ACC112 (cell line): ENCODE results near the gene LHX4.

Experiments used
- H2AFZ ChIP-seq: fragments of 200-600 bp; sonication (generic); one replicate; pipeline ENCODE4 v1.6.0; 2017; ENCODE audit warnings: antibody characterized with exemption, low read length; ENCODE audit not compliant: unreplicated experiment
- H3K27ac ChIP-seq: fragments of 200-600 bp; sonication (generic); 2 replicates; pipeline ENCODE4 v1.5.1; 2014; ENCODE audit warnings: low read depth, mild to moderate bottlenecking, antibody characterized with exemption, low read length, moderate library complexity
- H3K27me3 ChIP-seq: fragments of 200-600 bp; sonication (generic); 2 replicates; pipeline ENCODE4 v1.6.1; 2014; ENCODE audit warnings: mild to moderate bottlenecking, antibody characterized with exemption, low read length, moderate library complexity, mixed read lengths; ENCODE audit not compliant: insufficient read depth
- H3K36me3 ChIP-seq: fragments of 200-600 bp; sonication (generic); 2 replicates; pipeline ENCODE4 v1.6.1; 2016; ENCODE audit warnings: mild to moderate bottlenecking, antibody characterized with exemption, low read length, moderate library complexity, mixed read lengths; ENCODE audit not compliant: insufficient read depth
- H3K4me1 ChIP-seq: fragments of 200-600 bp; sonication (generic); one replicate; pipeline ENCODE4 v1.6.1; 2016; ENCODE audit warnings: low read length, mixed read lengths; ENCODE audit not compliant: insufficient read depth, unreplicated experiment, control insufficient read depth
- H3K4me3 ChIP-seq: fragments of 200-600 bp; sonication (generic); 2 replicates; pipeline ENCODE4 v1.5.1; 2014; ENCODE audit warnings: mild to moderate bottlenecking, low read depth, low read length
- H3K79me2 ChIP-seq: fragments of 200-600 bp; sonication (generic); one replicate; pipeline ENCODE4 v1.6.0; 2016; ENCODE audit warnings: low read length; ENCODE audit not compliant: control insufficient read depth, unreplicated experiment, insufficient read depth

Gene LHX4

DNA sequence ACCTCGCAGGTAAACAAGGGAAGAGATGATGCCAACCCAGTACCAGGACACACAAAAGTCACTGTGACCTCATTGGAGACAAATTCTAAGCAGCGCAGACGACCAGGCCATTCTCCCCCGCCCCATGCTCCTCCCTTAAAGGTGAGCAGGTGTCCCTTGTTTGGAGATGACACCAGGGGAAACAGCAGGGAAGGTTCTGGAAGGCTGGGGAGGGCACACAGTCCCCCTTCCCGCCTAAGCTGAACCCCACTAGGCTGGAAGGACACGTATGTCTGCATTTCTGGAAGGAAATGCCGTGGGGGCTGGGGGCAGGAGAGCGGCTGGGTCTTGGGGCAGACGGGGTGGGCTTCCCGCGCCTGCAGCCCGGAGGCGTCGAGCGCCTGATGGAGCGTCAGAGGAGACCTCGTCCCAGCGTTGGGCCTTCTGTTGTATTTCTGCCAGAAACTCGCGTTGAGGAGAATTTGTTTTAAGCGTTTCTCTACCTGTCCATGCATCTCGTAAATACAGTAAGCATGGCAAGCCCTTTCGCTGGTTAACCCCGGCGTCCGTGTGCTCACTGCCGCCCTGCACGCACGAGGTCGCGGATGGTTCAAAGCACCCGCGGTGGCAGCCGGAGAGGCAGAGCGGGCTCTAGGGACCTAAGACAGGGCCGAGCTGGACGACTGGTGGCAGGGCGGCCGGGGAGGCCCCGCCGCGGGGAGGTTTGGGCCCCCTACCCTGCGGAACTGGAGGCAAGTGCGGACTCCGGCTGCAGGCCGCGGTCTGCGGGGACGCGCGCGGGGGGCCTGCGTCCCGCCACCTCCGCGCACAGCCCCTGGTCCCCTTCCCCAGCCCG lies 1.2 kb upstream of the LHX4 start:
- peak overlapping the region; percentile 73 for H3K4me3 ChIP-seq
- no peaks in the 10 kb centered on the region for H3K36me3 ChIP-seq
- no peak overlapping the region for H3K27ac ChIP-seq
- peaks cover 93% of the 10 kb centered on the region for H3K27me3 ChIP-seq
- no peaks in the 10 kb centered on the region for H3K79me2 ChIP-seq
- H3K4me1 ChIP-seq: no peaks in the 10 kb centered on the region
- H2AFZ ChIP-seq: no peak overlapping the region

DNA sequence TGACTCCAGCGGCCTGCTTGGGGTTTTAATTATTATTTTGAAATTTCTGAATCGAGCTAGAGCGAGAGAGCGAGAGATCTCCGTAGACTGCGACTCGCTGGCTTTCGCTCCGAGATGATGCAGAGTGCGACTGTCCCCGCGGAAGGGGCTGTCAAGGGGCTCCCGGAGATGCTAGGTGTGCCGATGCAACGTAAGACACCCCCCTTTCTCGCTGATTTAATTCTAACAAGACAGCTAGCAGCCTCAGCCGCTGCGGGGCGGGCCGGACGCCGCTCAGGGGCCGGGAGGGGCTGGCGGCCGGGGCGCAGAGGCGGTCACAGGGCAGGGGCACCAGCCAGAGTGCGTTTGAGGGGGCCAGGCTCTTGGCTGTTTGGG lies 339 bp downstream of the LHX4 start:
- no peak overlapping the region for H3K27ac ChIP-seq
- H3K4me1 ChIP-seq: no peaks in the 10 kb centered on the region
- H2AFZ ChIP-seq: no peak overlapping the region
- peak overlapping the region; percentile 73 for H3K4me3 ChIP-seq
- H3K27me3 ChIP-seq: peaks cover 93% of the 10 kb centered on the region
- H3K36me3 ChIP-seq: no peaks in the 10 kb centered on the region
- H3K79me2 ChIP-seq: no peaks in the 10 kb centered on the region

DNA sequence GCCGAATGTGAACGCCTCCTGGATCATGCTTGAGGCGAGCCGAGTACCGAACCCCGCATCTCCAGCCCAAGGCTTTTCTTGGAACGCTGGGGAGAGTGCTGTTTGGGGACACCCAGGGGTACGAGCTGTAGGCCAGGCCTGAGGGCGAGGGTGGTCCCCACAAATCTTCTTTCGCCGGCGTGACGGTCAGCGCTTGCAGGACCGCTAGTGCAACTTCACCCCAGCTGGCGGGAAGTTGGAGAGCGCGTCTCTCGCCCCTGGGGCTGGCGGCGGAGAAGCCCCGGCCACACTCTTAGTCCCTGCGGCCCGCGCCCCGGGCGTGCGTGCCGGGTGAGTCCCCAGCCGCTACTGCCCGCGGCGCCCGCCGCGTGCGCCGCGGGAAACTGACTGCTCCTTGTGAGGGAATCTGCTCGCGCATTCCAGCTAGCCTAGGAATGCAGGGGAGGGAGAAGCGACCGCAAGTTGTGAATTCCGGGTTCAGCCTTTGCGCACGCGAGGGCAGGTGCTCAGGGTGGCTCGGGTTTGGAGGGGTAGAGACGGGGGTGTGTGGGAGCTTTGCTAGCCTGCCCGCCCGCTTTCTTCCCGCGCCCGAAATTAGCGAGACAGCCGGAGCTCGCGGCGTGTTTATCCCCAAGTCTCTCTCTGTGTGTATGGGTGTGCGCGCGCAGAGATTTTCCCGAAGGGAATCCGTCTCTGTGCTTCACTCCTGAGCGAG lies 884 bp downstream of the LHX4 start:
- Histone ChIP-seq H3K4me3 (peak overlapping the region; percentile 73), H2AFZ (no peak overlapping the region), H3K36me3 (no peaks in the 10 kb centered on the region), H3K79me2 (no peaks in the 10 kb centered on the region), H3K4me1 (no peaks in the 10 kb centered on the region), H3K27ac (no peak overlapping the region), H3K27me3 (peaks cover 93% of the 10 kb centered on the region)

DNA sequence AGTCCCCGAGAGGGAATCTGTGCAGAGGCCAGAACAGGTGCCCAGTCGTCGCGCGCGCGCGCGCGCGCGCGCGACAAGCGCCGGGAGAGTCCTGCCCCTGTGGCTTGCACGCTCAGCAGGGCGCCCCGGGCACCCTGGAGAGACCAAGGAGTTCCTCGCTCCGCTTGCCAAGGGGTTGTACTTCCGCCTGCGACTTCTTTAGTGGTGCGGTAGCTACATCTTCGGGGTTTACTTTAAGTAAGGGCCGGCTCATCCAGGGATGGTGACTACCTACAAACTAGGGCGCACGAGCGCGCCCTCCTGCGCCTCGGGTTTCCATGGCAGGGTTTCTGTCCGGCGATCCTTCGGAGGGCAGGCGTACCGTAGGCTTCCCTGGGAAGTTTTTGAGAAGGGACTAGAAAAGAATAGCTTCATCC lies 1.4 kb downstream of the LHX4 start:
- no peaks in the 10 kb centered on the region for H3K79me2 ChIP-seq
- no peak overlapping the region for H2AFZ ChIP-seq
- no peaks in the 10 kb centered on the region for H3K36me3 ChIP-seq
- no peak overlapping the region for H3K27ac ChIP-seq
- no peaks in the 10 kb centered on the region for H3K4me1 ChIP-seq
- H3K27me3 ChIP-seq: peaks cover 93% of the 10 kb centered on the region
- H3K4me3 ChIP-seq: peak overlapping the region; percentile 73

DNA sequence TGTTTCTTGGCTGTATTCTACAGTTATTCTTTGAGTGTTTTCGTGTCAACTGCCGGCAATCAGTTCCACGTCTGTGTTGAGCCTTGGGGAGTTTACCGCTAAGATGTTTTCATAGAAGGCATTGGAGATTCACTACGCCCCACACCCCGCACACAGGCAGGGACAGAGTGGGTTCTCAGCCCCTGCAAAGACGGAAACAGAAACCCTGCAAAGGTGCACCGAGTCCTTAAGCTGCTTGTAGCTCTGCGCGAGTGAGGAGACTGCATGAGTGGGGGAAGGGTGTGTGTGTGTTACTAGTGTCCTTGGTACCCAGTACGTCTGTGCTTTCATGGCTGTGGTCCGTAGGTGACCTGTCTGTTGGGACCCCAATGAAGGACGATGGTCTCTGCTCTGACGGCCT lies 1.9 kb downstream of the LHX4 start:
- Histone ChIP-seq H3K36me3 (no peaks in the 10 kb centered on the region), H3K27ac (no peak overlapping the region), H3K4me3 (no peak overlapping the region), H3K79me2 (no peaks in the 10 kb centered on the region), H3K27me3 (peaks cover 94% of the 10 kb centered on the region), H3K4me1 (no peaks in the 10 kb centered on the region), H2AFZ (no peak overlapping the region)

DNA sequence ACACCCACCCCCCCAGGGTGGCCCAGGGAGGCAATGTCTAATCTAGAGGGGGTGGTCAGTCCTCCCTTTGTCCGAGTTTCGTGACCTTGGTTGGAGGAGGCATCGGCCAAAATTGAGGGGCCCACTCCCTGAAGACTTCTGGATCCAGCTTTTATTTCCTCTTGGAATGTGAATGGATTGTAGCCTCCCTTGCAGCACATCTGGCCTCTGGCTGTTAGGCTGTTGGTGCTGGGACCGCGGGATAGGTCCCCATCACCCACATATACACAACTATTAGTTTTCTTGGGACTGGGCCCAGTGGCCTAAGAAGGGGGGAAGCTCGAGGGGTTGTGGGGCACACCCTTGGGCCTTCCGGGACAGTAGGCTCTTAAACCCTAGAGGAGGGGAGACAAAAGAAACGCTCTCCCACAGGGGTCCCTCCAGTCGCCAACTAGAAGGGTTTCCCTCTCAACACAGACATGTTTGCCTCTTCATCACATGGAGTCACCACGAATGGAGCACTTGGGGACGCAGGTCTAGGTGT lies 2.5 kb downstream of the LHX4 start:
- Histone ChIP-seq H3K36me3 (no peaks in the 10 kb centered on the region), H3K27ac (no peak overlapping the region), H3K27me3 (peaks cover 94% of the 10 kb centered on the region), H3K79me2 (no peaks in the 10 kb centered on the region), H3K4me1 (no peaks in the 10 kb centered on the region), H2AFZ (no peak overlapping the region), H3K4me3 (no peak overlapping the region)

DNA sequence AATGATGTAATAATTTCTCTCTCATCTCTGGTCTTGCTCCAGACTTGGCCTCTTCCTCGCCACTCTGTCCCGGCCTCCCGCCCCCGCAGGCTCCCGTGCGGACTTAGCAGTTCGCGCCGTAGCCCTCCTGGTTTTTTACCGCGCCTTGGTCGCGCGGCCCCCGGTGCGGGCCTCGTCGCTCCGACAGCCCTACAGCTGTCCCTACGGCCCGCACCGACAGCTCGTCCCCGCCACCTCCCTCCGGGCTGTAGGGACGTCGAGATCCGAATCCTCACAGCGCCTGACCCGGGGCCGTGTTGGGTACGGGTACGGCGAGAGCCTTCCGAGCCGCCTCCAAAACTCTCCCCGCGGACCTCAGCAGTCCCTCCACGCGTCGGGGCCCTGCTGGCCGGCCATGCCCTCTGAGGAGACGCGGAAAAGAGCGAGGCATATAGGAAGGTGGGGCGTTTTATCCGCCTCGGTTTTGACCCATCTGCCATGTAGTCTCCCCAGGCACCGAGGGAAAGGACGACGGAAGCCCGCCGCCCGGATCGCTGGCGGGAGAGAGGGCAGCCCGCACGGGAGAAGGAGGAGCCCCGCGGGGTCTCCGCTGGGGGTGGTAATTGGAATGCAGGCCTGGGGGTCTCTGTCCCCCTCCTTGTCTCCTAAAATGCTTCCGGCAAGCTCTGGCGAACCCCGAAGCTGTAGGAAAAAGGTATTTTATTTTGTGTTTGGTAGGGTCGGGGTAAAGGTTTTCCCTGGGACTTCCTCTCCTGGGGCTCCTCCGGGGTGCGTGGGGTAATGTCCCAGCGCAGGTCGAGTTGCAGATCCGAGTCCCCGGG lies 3.3 kb downstream of the LHX4 start:
- Histone ChIP-seq H3K79me2 (no peaks in the 10 kb centered on the region), H3K4me3 (no peak overlapping the region), H3K4me1 (no peaks in the 10 kb centered on the region), H3K27me3 (peaks cover 94% of the 10 kb centered on the region), H2AFZ (no peak overlapping the region), H3K27ac (no peak overlapping the region), H3K36me3 (no peaks in the 10 kb centered on the region)

DNA sequence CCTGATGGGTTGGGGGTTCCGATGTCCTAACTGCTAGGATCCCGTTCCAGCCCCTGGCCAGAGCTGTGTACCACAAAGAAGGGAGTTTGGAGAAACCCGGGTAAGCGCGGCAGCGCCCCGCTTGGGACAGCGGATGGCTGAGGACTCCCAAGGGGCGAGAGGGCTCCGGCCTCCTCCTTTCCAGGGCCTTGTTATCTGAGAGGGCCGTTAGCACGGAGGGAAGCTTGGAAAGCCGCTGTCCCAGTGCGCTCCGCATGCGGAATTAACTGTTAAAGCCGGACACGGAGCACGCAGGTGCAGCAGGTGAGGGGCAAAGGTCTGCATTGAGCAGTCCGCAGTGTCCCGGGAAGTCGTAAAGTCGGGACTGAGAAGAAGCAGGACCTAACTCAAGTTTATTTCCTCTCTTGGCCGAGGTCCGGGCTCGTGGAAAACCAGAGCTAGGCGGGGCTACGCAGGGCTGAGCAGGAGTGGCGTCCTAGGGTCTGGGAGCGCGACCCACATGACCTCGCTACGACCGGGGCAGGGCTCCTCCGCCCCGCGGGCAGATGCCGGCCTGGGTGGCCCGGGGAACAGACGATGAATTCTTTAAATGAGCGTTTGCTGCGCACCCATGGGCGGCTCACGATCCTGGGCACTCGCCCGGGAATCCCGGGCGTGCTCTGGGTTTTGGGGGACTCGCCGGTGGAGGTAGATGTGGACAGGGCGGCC lies 4.5 kb downstream of the LHX4 start:
- no peak overlapping the region for H2AFZ ChIP-seq
- no peaks in the 10 kb centered on the region for H3K36me3 ChIP-seq
- no peaks in the 10 kb centered on the region for H3K4me1 ChIP-seq
- H3K27me3 ChIP-seq: peaks cover 94% of the 10 kb centered on the region
- no peak overlapping the region for H3K27ac ChIP-seq
- H3K4me3 ChIP-seq: no peak overlapping the region; the same call in 1 of the 2 replicates
- no peaks in the 10 kb centered on the region for H3K79me2 ChIP-seq

DNA sequence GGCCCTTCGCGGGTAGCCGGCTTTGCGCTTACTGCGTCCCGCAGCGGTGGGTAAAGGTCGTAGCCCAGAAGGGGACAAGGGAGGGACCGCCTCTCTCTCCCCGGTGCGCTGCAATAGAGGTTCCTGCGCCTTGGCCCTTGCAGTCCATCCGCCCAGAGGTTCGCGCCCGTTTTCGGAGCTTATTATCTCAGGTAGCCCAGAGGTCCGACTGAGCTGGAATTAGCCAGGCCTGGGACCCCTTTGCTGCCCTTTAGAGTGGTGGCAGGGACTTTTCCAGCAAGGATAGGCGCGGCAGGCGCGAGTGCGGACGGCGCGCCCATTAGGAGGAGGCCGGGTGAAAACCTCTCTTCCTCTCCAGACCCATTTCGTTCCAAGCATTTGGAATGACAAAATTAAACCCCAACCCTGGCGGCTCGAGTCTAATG lies 5.0 kb downstream of the LHX4 start:
- H3K79me2 ChIP-seq: no peaks in the 10 kb centered on the region
- no peaks in the 10 kb centered on the region for H3K36me3 ChIP-seq
- no peak overlapping the region for H3K27ac ChIP-seq
- H3K4me3 ChIP-seq: no peak overlapping the region; the same call in 1 of the 2 replicates
- H3K27me3 ChIP-seq: peaks cover 98% of the 10 kb centered on the region
- no peak overlapping the region for H2AFZ ChIP-seq
- H3K4me1 ChIP-seq: no peaks in the 10 kb centered on the region
